A549 (cell line): ENCODE measurements around the gene LILRA1.

ENCODE experiments used
- CHD4 ChIP-seq: fragments of 200-600 bp; sonication (generic); IDR thresholded peaks from 2 replicates; pipeline ENCODE4 v1.6.1; 2016; ENCODE audit warnings: antibody characterized with exemption, mild to moderate bottlenecking, borderline replicate concordance
- HOXB5 ChIP-seq: fragments of 250-450 bp; sonication (Bioruptor Pico); IDR thresholded peaks from 2 replicates; pipeline ENCODE4 v1.5.0; 2020; ENCODE audit warnings: mild to moderate bottlenecking, moderate library complexity
- POLR2A ChIP-seq: IDR thresholded peaks from 2 replicates; pipeline ENCODE4 v1.6.1; 2012; ENCODE audit warnings: mild to moderate bottlenecking, low read length
- SMC3 ChIP-seq: fragments of >200 bp; sonication (Bioruptor Twin); formaldehyde crosslinking; IDR thresholded peaks from 3 replicates; pipeline ENCODE4 v1.6.1; 2018; ENCODE audit warnings: inconsistent platforms
- TF ChIP-seq, protein P1 (sequence below): IDR thresholded peaks from 2 replicates; pipeline ENCODE4 v1.6.1; 2012
- TF ChIP-seq, protein P2 (sequence below): fragments of >200 bp; sonication (Bioruptor Twin); formaldehyde crosslinking; IDR thresholded peaks from 3 replicates; pipeline ENCODE4 v1.5.1; 2016
- TF ChIP-seq, protein P3 (sequence below): fragments of 150-350 bp; IDR thresholded peaks from 2 replicates; pipeline ENCODE4 v1.6.1; 2014; ENCODE audit warnings: low read depth, mild to moderate bottlenecking, low read length
- TF ChIP-seq, protein P4 (sequence below): fragments of 200-600 bp; sonication (generic); IDR thresholded peaks from 2 replicates; pipeline ENCODE4 v1.6.1; 2016; ENCODE audit warnings: antibody characterized with exemption, mild to moderate bottlenecking, moderate library complexity

DNA sequence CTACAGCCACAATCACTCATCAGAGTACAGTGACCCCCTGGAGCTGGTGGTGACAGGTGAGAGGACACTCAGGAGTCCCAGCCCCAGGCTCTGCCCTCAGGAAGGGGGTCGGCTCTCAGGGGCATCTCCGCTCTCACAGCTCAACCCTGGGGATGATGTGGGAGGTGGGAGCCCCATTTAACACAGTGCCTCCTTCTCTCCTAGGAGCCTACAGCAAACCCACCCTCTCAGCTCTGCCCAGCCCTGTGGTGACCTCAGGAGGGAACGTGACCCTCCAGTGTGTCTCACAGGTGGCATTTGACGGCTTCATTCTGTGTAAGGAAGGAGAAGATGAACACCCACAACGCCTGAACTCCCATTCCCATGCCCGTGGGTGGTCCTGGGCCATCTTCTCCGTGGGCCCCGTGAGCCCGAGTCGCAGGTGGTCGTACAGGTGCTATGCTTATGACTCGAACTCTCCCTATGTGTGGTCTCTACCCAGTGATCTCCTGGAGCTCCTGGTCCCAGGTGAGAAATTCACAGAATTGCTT lies 18.8 kb upstream of the LILRA1 start:
- TF ChIP-seq, protein P1, sequence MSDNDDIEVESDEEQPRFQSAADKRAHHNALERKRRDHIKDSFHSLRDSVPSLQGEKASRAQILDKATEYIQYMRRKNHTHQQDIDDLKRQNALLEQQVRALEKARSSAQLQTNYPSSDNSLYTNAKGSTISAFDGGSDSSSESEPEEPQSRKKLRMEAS = no peak
- TF ChIP-seq, protein P2, sequence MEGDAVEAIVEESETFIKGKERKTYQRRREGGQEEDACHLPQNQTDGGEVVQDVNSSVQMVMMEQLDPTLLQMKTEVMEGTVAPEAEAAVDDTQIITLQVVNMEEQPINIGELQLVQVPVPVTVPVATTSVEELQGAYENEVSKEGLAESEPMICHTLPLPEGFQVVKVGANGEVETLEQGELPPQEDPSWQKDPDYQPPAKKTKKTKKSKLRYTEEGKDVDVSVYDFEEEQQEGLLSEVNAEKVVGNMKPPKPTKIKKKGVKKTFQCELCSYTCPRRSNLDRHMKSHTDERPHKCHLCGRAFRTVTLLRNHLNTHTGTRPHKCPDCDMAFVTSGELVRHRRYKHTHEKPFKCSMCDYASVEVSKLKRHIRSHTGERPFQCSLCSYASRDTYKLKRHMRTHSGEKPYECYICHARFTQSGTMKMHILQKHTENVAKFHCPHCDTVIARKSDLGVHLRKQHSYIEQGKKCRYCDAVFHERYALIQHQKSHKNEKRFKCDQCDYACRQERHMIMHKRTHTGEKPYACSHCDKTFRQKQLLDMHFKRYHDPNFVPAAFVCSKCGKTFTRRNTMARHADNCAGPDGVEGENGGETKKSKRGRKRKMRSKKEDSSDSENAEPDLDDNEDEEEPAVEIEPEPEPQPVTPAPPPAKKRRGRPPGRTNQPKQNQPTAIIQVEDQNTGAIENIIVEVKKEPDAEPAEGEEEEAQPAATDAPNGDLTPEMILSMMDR = no peak
- no peak for TF ChIP-seq HOXB5 (CRISPR knock-in tag)
- TF ChIP-seq, protein P3, sequence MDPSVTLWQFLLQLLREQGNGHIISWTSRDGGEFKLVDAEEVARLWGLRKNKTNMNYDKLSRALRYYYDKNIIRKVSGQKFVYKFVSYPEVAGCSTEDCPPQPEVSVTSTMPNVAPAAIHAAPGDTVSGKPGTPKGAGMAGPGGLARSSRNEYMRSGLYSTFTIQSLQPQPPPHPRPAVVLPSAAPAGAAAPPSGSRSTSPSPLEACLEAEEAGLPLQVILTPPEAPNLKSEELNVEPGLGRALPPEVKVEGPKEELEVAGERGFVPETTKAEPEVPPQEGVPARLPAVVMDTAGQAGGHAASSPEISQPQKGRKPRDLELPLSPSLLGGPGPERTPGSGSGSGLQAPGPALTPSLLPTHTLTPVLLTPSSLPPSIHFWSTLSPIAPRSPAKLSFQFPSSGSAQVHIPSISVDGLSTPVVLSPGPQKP = no peak
- TF ChIP-seq POLR2A = no peak
- TF ChIP-seq, protein P4, sequence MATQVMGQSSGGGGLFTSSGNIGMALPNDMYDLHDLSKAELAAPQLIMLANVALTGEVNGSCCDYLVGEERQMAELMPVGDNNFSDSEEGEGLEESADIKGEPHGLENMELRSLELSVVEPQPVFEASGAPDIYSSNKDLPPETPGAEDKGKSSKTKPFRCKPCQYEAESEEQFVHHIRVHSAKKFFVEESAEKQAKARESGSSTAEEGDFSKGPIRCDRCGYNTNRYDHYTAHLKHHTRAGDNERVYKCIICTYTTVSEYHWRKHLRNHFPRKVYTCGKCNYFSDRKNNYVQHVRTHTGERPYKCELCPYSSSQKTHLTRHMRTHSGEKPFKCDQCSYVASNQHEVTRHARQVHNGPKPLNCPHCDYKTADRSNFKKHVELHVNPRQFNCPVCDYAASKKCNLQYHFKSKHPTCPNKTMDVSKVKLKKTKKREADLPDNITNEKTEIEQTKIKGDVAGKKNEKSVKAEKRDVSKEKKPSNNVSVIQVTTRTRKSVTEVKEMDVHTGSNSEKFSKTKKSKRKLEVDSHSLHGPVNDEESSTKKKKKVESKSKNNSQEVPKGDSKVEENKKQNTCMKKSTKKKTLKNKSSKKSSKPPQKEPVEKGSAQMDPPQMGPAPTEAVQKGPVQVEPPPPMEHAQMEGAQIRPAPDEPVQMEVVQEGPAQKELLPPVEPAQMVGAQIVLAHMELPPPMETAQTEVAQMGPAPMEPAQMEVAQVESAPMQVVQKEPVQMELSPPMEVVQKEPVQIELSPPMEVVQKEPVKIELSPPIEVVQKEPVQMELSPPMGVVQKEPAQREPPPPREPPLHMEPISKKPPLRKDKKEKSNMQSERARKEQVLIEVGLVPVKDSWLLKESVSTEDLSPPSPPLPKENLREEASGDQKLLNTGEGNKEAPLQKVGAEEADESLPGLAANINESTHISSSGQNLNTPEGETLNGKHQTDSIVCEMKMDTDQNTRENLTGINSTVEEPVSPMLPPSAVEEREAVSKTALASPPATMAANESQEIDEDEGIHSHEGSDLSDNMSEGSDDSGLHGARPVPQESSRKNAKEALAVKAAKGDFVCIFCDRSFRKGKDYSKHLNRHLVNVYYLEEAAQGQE = no peak
- no peak for TF ChIP-seq CHD4
- TF ChIP-seq SMC3 = no peak
